Pancreas (tissue), 10 donors: Measurements from ENCODE around the gene LIPI. TPM values are rescaled to one million over a fixed set of nuclear protein-coding genes. Genes with fewer than 3 reads are reported as not detected.

Experiments used
- ATAC-seq, 4 donors: fragments of 200-7000 bp; cut with Tn5 transposase; one replicate each; pipeline versions ENCODE4 v1.8.0 to v1.9.1; 2020; ENCODE audit warnings: mild to moderate bottlenecking in 4 of 4, moderate library complexity in 4 of 4
- DNase-seq, 6 donors: peaks; one replicate each; pipeline ENCODE4 v3.0.0-alpha.2; 2020
- FAIRE-seq: peaks from 2 replicates; lab custom pipeline; 2012; peaks lifted over from hg19 to GRCh38; lab: Jason Lieb, UNC
- H3K27ac ChIP-seq, 4 donors: fragments of 200-600 bp; sonication (generic); 1 replicate in 3 of 4; 2 replicates in 1 of 4; pipeline versions ENCODE4 v1.5.0 to v1.8.0; 2020
- H3K27me3 ChIP-seq, 4 donors: fragments of 200-600 bp; one replicate each; pipeline ENCODE4 v1.8.0; 2021
- H3K36me3 ChIP-seq, 3 donors: fragments of 200-600 bp; sonication (generic) in 1 of 3; one replicate each; pipeline versions ENCODE4 v1.5.0 to v1.8.0; 2020 to 2021
- H3K4me1 ChIP-seq, 3 donors: fragments of 200-600 bp; one replicate each; pipeline ENCODE4 v1.8.0; 2021
- H3K4me3 ChIP-seq, 4 donors: fragments of 200-600 bp; sonication (generic) in 2 of 4; one replicate each; pipeline versions ENCODE4 v1.5.0 to v1.8.0; 2020 to 2021
- H3K9me3 ChIP-seq, 4 donors: fragments of 200-600 bp; one replicate each; pipeline ENCODE4 v1.8.0; 2021
- CTCF ChIP-seq, 4 donors: fragments of 200-600 bp; sonication (generic) in 3 of 4; IDR thresholded peaks; one replicate each; pipeline versions ENCODE4 v1.5.0 to v1.8.0; 2021; ENCODE audit warnings: antibody characterized with exemption in 4 of 4
- WGBS, 2 donors: extraction: QIAGEN DNeasy Blood & Tissue Kit; methylation state at CpG; one replicate each; pipeline ENCODE4 v1.1.7; 2013; 5-methylcytosine and 5-hydroxymethylcytosine counted together
- intact Hi-C, 3 donors: fragments of 100-400 bp; cut with DNase I; formaldehyde crosslinking; loops; one replicate each; pipeline versions ENCODE4 v1.11.1 to v1.14.2; 2022
- polyA plus RNA-seq, 2 donors: library from polyadenylated mRNA; stranded (reverse); fragments of 200-250 nt; gene quantifications; one replicate each; pipeline ENCODE4 v1.2.3, GENCODE V29; 2013
- total RNA-seq, 6 donors: library from RNA; stranded (reverse); fragmentation: NEBNext Ultra II Directional in 4 of 6; extraction: Animal tissue kit (Norgen Biotek cat#: 25700) in 4 of 6; gene quantifications; one replicate each; pipeline versions ENCODE4 v1.2.1 to v1.2.4, GENCODE V29; 2021 to 2023
- donor health status: healthy with polysubstance abuse.
- donor health status: DM: no; HTN: no; CAD: no; lungs with moderate emphysema.
- donor health status: DM: no; HTN: no; CAD: no.
- donor health status: control.
- donor health status: control.
- donor health status: Bipolar disorder and iron deficiency.
- donor health status: DM: yes; HTN: yes; CAD: no.
- donor health status: DM: no; HTN: no; CAD: no.
- donor health status: DM: no; HTN: no; CAD: no.
- donor health status: DM: yes; HTN: yes; CAD: no.

LIPI gene
- total and polyA plus RNA-seq, 8 donors: not detected

GRCh38 chr21:14078746-14079375, 131.9 kb downstream of the LIPI start:
- intact Hi-C loops: loop anchor here in 1 of 3 donors (10.0 kb wide), 1 partner anchor 56 kb away; no protein-coding TSS in a partner anchor
- DNase-seq (no peak), ATAC-seq (no peak), FAIRE-seq (no peak)
- Histone ChIP-seq H3K9me3 (no peaks in the 10 kb centered on the region), H3K4me3 (no peak overlapping the region), H3K27me3 (no peaks in the 10 kb centered on the region), H3K36me3 (no peaks in the 10 kb centered on the region), H3K27ac (no peak overlapping the region), H3K4me1 (no peaks in the 10 kb centered on the region)
- WGBS, 2 donors: 93 to 98% methylated on average over 40 of the region's 40 CpGs
- no peak for TF ChIP-seq CTCF (IDR thresholded peaks at IDR 0.05)

- no peaks in the 10 kb centered on the region for H3K4me1 ChIP-seq
- H3K36me3 ChIP-seq: no peaks in the 10 kb centered on the region
- TF ChIP-seq CTCF (IDR thresholded peaks at IDR 0.05): no peak
- intact Hi-C loops: loop anchor here in 1 of 3 donors (10.0 kb wide), 1 partner anchor 59 kb away; no protein-coding TSS in a partner anchor
- no peak for FAIRE-seq
- H3K9me3 ChIP-seq: no peaks in the 10 kb centered on the region
- no peak overlapping the region for H3K4me3 ChIP-seq
- ATAC-seq: no peak
- no peak overlapping the region for H3K27ac ChIP-seq
- H3K27me3 ChIP-seq: no peaks in the 10 kb centered on the region
- DNase-seq: peak in 1 of 6 donors; percentile 59
- 89 to 90% methylated on average over 32 of the region's 32 CpGs for WGBS, 2 donors
These were observed 134.5 kb downstream of the LIPI start for GRCh38 chr21:14076143-14076806.

DNA sequence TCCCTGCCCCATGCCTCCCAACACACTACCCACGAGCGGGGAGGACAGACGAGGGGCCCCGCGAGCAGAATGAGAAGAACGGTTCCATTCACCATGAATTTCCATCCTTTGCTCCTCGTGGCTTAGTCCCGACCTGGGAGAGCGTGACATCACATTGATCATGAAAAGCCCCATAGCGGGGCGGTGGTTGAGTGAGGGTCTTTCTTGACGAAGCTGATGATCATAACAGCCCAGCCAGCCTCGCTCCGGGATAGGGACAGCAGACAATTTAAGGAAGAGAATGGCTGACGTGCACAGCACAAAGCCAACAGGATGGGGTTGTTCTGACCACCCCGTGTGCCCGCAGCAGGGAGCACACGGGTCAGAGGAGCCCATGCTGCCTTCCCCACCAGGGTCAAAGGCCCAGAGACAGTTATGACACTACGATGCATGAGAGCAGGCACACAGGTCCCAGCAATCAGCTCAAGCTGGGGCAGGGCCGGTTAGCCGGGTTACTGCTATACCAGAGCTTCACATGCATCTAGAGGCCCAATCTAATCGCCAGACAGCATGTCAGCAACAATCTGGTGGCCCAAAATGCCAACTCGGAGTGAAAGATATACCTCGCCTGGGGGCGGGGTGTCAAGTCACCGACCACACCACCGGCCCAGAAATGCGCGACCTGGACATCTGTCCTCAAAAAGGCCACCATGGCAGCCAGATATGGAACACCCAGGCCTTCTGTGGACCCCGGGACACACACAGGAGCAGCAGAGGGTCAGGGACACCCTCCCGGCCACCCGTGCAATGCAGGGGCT, 135.2 kb downstream of the LIPI start:
- no peak overlapping the region for H3K4me3 ChIP-seq
- DNase-seq (no peak), FAIRE-seq (no peak), ATAC-seq (no peak)
- WGBS, 2 donors: 87 to 97% methylated on average over 32 of the region's 32 CpGs
- no peaks in the 10 kb centered on the region for H3K27me3 ChIP-seq
- no peak for TF ChIP-seq CTCF (IDR thresholded peaks at IDR 0.05)
- intact Hi-C loops: loop anchor here in 1 of 3 donors (10.0 kb wide), 1 partner anchor 59 kb away; no protein-coding TSS in a partner anchor
- H3K27ac ChIP-seq: no peak overlapping the region
- no peaks in the 10 kb centered on the region for H3K4me1 ChIP-seq
- H3K9me3 ChIP-seq: no peaks in the 10 kb centered on the region
- no peaks in the 10 kb centered on the region for H3K36me3 ChIP-seq

DNA sequence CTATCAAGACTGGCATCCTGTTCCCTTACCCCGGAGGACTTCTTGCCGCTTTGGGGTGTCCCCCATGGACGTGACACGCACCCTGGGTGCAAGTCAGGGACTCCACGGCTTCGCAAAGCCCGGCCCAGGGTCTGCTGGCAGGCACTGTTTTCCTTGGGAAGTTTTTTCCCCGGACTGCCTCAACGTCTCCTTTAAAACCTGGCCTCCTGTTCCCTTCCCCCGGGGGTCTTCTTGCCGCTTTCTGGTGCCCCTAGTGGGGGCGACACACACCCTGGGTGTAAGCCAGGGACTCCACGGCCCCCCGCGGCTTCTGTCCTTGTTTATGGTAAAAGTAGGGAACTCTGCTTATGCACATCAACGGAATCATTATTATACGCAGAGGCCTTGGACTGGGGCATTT, 136.6 kb downstream of the LIPI start:
- H3K27ac ChIP-seq: no peak overlapping the region
- H3K36me3 ChIP-seq: no peaks in the 10 kb centered on the region
- FAIRE-seq (no peak), DNase-seq (no peak), ATAC-seq (no peak)
- H3K27me3 ChIP-seq: no peaks in the 10 kb centered on the region
- WGBS, 2 donors: 80 to 96% methylated on average over 17 of the region's 17 CpGs
- intact Hi-C loops: loop anchor here in 1 of 3 donors (10.0 kb wide), 1 partner anchor 61 kb away; no protein-coding TSS in a partner anchor
- H3K4me1 ChIP-seq: no peaks in the 10 kb centered on the region
- no peaks in the 10 kb centered on the region for H3K9me3 ChIP-seq
- TF ChIP-seq CTCF (IDR thresholded peaks at IDR 0.05): no peak
- H3K4me3 ChIP-seq: no peak overlapping the region
